Glutamatergic neuron (in vitro differentiated cells): Measurements from ENCODE around the gene DMRT3. TPM values are rescaled to one million over a fixed set of nuclear protein-coding genes. Genes with fewer than 3 reads are reported as not detected.

ENCODE experiments used
- DNase-seq: peaks from one replicate; pipeline ENCODE4 v3.0.0; 2022
- H3K27ac Mint-ChIP-seq: one replicate; pipeline ENCODE4 v1.8.0; 2020; ENCODE audit warnings: mild to moderate bottlenecking, mixed read lengths, inconsistent platforms; ENCODE audit not compliant: unreplicated experiment
- H3K27me3 Mint-ChIP-seq: one replicate; pipeline ENCODE4 v1.8.0; 2020; ENCODE audit warnings: mild to moderate bottlenecking, moderate library complexity, mixed read lengths, inconsistent platforms; ENCODE audit not compliant: unreplicated experiment
- H3K36me3 Mint-ChIP-seq: one replicate; pipeline ENCODE4 v1.8.0; 2020; ENCODE audit warnings: mild to moderate bottlenecking, mixed read lengths, inconsistent platforms; ENCODE audit not compliant: unreplicated experiment
- H3K4me1 Mint-ChIP-seq: one replicate; pipeline ENCODE4 v1.8.0; 2020; ENCODE audit warnings: mild to moderate bottlenecking, low read depth, mixed read lengths, inconsistent platforms; ENCODE audit not compliant: unreplicated experiment
- H3K4me3 Mint-ChIP-seq: one replicate; pipeline ENCODE4 v1.8.0; 2020; ENCODE audit warnings: mild to moderate bottlenecking, mixed read lengths, inconsistent platforms; ENCODE audit not compliant: unreplicated experiment
- H3K9me3 Mint-ChIP-seq: one replicate; pipeline ENCODE4 v1.8.0; 2020; ENCODE audit warnings: mild to moderate bottlenecking, moderate library complexity, mixed read lengths, inconsistent platforms; ENCODE audit not compliant: unreplicated experiment
- CTCF ChIP-seq: fragments of 200-600 bp; sonication (generic); IDR thresholded peaks from one replicate; pipeline ENCODE4 v1.5.0; 2021; ENCODE audit not compliant: partially characterized antibody, unreplicated experiment
- total RNA-seq: library from RNA; stranded (reverse); fragmentation: NEBNext Ultra II Directional; extraction: Animal tissue kit (Norgen Biotek cat#: 25700); gene quantifications from one replicate; pipeline ENCODE4 v1.2.1, GENCODE V29; 2021; ENCODE audit not compliant: unreplicated experiment

DMRT3 gene
- total RNA-seq, 1 donor from 2014 or later: 1.7 TPM

GRCh38 chr9:973295-973834 lies 3.1 kb upstream of the DMRT3 start:
- peak overlapping the region; percentile 47 for H3K4me3 Mint-ChIP-seq
- peaks cover 9% of the 10 kb centered on the region for H3K36me3 Mint-ChIP-seq
- H3K27me3 Mint-ChIP-seq: peaks cover 54% of the 10 kb centered on the region
- peak overlapping the region; percentile 43 for H3K27ac Mint-ChIP-seq
- peaks cover 8% of the 10 kb centered on the region for H3K4me1 Mint-ChIP-seq
- DNase-seq: no peak
- H3K9me3 Mint-ChIP-seq: peaks cover 24% of the 10 kb centered on the region
- no peak for TF ChIP-seq CTCF

- H3K27me3 Mint-ChIP-seq: peaks cover 49% of the 10 kb centered on the region
- peaks cover 16% of the 10 kb centered on the region for H3K9me3 Mint-ChIP-seq
- H3K4me1 Mint-ChIP-seq: peaks cover 5% of the 10 kb centered on the region
- H3K27ac Mint-ChIP-seq: no peak overlapping the region
- peak overlapping the region; percentile 28 for H3K4me3 Mint-ChIP-seq
- peaks cover 6% of the 10 kb centered on the region for H3K36me3 Mint-ChIP-seq
- no peak for TF ChIP-seq CTCF
- DNase-seq: no peak
Observed at GRCh38 chr9:974031-974995, 2.1 kb upstream of the DMRT3 start.

GRCh38 chr9:974996-975739 lies 1.3 kb upstream of the DMRT3 start:
- H3K4me3 Mint-ChIP-seq: peak overlapping the region; percentile 72
- H3K27ac Mint-ChIP-seq: no peak overlapping the region
- H3K4me1 Mint-ChIP-seq: peaks cover 4% of the 10 kb centered on the region
- TF ChIP-seq CTCF: no peak
- H3K27me3 Mint-ChIP-seq: peaks cover 48% of the 10 kb centered on the region
- no peak for DNase-seq
- peaks cover 5% of the 10 kb centered on the region for H3K36me3 Mint-ChIP-seq
- H3K9me3 Mint-ChIP-seq: peaks cover 13% of the 10 kb centered on the region

GRCh38 chr9:975740-976257 lies 656 bp upstream of the DMRT3 start:
- Mint-ChIP-seq H3K4me3 (peak overlapping the region; percentile 72), H3K36me3 (peaks cover 5% of the 10 kb centered on the region), H3K4me1 (peaks cover 4% of the 10 kb centered on the region), H3K27me3 (peaks cover 48% of the 10 kb centered on the region), H3K9me3 (peaks cover 13% of the 10 kb centered on the region), H3K27ac (no peak overlapping the region)
- no peak for TF ChIP-seq CTCF
- no peak for DNase-seq
